HG02981 (cell line): ENCODE measurements around the gene DHX29.

ENCODE experiments used
- ATAC-seq: cut with Tn5 transposase; IDR thresholded peaks from one replicate; pipeline ENCODE4 v1.9.1; 2021; ENCODE audit warnings: mild to moderate bottlenecking, moderate library complexity; ENCODE audit not compliant: unreplicated experiment

The DHX29 gene, protein sequence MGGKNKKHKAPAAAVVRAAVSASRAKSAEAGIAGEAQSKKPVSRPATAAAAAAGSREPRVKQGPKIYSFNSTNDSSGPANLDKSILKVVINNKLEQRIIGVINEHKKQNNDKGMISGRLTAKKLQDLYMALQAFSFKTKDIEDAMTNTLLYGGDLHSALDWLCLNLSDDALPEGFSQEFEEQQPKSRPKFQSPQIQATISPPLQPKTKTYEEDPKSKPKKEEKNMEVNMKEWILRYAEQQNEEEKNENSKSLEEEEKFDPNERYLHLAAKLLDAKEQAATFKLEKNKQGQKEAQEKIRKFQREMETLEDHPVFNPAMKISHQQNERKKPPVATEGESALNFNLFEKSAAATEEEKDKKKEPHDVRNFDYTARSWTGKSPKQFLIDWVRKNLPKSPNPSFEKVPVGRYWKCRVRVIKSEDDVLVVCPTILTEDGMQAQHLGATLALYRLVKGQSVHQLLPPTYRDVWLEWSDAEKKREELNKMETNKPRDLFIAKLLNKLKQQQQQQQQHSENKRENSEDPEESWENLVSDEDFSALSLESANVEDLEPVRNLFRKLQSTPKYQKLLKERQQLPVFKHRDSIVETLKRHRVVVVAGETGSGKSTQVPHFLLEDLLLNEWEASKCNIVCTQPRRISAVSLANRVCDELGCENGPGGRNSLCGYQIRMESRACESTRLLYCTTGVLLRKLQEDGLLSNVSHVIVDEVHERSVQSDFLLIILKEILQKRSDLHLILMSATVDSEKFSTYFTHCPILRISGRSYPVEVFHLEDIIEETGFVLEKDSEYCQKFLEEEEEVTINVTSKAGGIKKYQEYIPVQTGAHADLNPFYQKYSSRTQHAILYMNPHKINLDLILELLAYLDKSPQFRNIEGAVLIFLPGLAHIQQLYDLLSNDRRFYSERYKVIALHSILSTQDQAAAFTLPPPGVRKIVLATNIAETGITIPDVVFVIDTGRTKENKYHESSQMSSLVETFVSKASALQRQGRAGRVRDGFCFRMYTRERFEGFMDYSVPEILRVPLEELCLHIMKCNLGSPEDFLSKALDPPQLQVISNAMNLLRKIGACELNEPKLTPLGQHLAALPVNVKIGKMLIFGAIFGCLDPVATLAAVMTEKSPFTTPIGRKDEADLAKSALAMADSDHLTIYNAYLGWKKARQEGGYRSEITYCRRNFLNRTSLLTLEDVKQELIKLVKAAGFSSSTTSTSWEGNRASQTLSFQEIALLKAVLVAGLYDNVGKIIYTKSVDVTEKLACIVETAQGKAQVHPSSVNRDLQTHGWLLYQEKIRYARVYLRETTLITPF (N-terminal part only)

DNA sequence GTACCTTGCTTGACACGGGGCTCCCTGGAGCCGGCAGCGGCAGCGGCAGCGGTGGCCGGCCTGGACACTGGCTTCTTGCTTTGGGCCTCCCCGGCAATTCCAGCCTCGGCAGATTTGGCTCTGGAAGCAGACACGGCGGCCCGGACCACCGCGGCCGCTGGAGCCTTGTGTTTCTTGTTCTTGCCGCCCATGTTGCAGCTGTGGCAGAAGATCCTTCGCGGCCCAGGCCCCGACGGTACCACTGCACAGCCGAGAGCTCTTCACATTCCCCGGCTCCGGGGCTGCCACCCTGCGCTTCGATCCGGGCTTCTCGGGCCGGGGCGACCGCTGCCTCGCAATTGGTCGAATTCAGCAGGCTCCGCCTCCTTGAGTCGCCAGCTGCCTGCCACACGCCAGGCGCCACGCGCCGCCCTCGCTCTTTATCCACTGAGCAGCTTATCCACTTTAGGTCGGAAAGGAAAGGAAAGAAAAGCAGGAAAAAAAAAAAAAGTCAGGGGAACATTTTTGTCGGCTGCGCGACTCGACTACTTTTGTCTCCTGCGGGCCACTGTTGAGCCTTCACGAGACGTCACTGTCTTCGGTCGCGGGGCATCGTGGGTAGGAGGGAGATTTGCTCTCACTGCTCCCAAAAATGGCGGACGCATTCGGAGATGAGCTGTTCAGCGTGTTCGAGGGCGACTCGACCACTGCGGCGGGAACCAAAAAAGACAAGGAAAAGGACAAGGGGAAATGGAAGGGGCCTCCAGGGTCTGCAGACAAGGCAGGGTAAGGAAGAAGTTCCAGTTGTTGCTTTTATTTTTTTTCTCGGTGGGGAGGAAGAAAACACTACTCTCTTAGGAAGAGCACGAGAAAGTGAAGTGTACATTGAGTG lies at the start of gene DHX29, which contains the start of gene MTREX:
Gene DHX29, minus strand, starts transcription at position 312 of the 871 bp plus-strand sequence. Its CDS starts 121 bp downstream, at position 191.
Gene MTREX, plus strand, starts transcription at position 607 of the 871 bp plus-strand sequence. Its CDS starts 25 bp downstream, at position 632.
- ATAC-seq = peak; percentile 86

DNA sequence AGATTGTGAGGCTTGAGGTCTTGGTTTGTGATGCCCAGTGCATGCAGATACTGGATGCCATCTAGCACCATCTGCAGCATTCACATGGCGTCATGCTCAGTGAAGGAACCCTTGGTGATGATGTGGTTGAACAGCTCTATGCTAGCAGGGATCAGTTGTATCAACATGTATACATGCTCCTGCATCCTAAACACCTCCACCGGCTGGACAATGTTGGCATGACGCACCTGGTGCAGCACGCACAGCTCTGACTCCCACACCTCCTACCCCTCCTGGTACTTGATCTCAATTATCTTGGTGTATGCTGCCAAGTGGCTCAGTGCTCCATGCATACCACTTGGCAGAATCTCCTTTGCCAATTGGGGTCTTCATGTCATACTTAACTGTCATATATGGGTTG lies 49.4 kb upstream of the DHX29 start:
- no peak for ATAC-seq

DNA sequence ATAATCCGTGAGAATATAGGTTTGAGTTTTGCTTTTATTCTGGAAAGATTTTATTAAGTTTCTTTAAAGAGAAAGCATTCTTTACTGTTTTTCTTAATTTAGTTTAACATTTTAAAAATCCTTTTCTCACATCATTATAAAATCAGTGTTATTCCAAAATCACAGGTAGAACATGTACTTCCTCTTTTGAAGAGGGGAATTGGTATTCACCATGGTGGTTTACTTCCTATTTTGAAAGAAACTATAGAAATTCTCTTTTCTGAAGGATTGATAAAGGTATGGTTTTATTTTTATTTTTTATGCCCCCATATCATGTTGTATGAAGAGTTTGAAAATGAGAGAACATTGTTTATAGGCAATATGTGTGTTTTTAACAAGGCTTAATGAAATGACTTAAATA lies 43.3 kb upstream of the DHX29 start:
- ATAC-seq = no peak

DNA sequence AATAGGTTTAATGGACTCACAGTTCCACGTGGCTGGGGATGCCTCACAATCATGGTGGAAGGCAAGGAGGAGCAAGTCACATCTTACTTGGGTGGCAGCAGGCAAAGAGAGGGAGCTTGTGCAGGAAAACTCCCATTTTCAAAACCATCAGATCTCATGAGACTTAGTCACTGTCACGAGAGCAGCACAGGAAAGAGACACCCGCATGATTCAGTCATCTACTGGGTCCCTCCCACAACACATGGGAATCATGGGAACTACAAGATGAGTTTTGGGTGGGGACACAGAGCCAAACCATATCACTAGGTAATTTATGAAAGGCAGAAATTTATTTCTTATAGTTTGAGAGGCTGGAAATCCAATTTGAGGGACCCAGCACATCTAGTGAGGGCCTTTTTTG lies 40.3 kb upstream of the DHX29 start:
- no peak for ATAC-seq

DNA sequence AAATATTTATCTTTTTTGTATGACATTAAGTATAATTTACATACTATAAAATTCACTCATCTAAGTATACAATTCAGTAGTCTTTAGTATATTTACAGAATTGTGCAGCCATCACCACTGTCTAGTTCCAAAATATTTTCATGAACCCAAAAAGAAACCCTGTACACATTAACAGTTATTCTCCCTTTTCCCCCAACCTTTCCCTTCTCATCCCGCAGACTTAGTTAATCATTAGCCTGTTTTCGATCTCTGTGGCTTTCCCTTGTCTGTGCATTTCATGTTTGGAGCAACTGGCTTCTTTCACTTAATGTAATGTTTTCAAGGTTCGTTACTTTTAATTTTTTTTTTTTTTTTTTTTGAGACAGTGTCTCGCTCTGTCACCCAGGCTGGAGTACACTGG lies 37.8 kb upstream of the DHX29 start:
- ATAC-seq = no peak

DNA sequence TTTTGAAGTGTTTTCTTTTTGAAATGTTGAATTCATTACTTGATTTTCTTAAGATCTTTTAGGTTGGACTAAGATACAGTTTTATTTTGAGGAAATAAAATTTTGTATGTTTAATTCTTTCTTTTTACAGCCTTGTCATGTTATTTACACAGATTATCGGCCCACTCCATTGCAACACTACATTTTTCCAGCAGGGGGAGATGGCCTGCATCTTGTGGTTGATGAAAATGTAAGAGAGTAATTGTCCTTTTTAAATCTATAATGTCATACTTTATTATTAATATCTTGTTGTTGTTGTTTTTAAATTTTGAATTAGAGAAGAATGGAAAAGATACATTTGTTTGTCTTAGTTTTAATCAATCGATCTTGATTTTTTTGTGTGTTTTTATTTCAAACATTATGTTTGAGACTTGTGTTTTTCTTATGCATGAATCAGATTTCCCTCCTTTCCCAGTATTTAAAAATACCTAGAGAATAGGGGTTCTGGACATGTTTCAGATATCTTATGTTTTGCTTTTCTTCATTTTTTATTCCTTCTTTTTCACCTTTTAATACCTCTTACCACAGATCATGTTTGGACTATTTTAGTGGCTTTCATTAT lies 37.0 kb upstream of the DHX29 start:
- no peak for ATAC-seq

DNA sequence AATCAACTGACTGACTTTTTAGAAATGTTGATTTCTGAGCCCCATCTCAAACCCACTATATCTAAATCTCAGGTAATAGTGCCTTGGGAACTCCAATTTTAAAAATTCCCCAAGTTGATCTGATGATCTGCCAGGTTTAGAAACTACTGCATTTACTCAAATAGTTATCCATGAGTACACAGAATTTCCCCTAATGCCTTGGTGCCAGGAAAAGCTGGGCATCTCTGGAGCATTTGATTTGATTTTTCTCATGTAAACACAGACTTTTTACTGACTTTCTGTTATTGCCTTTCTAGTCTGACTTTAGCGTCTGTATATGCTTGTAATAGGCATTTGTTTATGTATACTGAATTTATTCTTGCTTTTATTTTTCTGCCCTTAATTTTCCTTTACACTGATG lies 36.1 kb upstream of the DHX29 start:
- no peak for ATAC-seq

DNA sequence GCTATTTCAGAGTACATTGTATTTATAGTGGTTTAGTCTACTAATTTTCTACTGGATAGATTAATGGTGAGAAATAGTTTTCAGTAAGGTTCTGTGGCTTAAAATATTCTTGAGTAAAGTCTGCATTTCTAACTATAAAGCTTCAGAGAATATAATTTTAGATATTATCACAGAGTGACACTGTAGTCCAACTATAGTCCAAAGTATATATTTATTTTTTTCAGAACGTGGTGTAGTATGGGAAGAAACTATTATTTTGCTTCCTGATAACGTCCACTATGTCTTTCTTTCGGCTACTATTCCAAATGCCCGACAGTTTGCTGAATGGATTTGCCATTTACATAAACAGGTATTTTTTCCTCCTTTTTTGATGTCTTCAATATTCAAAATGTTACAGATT lies 35.6 kb upstream of the DHX29 start:
- ATAC-seq = no peak

DNA sequence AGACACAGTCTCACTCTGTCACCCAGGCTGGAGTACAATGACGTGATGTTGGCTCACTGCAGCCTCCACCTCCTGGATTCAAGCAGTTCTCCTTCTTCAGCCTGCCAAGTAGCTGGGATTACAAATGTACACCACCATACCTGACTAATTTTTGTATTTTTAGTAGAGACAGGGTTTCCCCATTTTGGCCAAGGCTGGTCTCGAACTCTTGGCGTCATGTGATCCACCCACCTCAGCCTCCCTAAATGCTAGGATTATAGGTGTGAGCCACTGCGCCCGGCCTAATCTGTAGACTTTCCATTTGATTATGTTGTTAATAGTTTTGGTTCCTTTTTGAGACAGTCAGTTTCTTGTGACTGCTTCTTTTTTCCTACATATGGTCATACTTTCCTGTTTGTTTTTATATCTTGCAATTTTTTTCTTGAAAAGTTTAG lies 31.3 kb upstream of the DHX29 start:
- ATAC-seq = no peak

DNA sequence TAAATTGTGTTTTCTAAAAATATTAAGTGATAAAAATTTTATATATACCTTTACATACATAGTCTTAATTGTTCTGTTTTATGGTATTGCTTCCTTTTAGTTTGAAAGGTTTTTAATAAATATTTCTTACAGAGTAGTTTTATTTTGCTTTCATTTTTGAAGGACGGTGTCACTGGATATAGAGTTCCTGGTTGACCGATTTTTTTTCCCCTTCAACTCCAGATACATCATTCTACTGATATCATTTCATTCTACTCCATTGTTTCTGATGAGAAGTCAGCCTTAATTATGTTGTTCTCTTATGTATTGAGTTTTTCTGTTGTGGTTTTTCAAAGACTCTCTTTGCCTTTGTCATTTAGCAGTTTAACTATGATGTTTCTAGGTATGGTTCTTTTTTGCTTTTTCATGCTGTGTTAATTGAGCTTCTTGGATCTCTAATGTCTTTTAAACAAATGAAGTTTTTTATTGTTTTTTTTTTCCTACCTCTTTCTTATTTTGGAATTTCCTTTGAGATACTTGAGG lies 30.7 kb upstream of the DHX29 start:
- ATAC-seq = no peak

DNA sequence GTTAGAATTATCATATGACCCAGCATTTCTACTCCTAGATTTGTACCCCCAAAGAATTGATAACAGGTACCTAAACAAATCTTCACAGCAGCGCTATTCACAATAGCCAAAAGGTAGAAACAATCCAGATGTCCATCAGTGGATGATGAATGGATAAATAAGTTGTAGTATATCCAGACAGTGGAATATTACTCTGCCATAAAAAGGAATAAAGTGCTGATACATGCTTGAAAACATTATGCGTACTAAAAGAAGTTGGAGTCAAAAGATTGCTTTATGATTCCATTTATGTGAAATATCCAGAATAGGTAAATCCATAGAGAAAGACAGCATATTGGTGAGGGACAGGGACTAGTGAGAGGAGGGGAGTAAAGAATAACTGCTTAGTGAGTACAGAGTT lies 26.3 kb upstream of the DHX29 start:
- ATAC-seq = no peak

DNA sequence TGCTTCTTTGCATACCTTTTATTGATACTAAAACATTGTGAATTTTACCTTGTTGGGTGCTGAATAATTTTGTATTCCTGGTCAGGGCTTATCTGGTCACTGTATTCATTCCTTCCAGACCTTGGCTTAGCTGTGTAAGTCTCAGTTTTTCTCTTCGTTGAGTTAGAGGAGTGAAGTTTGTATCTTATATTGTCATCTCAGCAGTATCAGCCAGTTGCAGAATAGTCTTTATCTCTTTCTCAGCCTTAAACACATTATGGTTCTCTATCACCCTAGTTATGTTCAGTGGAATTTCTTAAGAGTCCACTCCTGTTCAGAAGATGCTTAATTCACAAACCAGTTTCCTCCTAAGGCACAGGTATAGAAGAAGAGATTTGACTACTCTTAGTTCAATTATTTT lies 25.5 kb upstream of the DHX29 start:
- ATAC-seq = no peak

DNA sequence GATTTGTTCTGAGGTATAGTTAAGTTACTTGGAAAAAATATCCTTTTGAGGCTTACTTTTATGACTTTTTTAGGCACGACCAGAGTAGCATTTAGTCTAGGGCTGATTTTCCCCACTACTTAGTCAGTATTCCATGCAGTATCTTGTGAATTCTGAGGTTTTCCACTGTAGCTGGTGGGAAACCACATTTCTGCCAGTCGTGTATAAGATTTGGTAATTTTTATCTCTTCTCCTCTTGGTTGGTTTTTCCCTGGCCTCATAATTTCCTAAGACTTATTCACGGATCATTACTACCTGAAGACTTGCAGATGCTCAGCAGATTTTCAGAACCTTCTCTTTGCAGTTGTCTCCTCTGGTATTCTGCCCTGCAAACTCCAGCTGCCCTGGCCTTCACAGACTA lies 23.8 kb upstream of the DHX29 start:
- ATAC-seq = no peak

DNA sequence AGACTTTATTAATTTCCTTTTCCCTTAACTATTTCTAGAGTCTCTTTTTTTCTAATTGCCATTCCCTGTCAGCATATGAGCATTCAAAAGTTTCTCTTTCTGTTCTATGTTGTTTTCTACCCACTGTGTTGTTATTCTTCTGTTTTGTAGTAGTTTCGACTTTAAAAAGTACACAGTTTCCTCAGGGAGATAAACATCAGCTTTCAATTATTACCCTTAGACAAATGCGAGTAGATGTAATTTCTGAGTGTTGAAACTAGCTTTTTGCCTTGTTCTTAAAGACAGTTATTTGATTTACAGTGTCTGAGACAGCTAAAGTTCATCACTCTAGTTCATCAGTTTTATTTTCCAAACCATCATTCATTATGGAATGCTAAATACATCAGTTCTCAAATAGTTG lies 19.8 kb upstream of the DHX29 start:
- no peak for ATAC-seq

DNA sequence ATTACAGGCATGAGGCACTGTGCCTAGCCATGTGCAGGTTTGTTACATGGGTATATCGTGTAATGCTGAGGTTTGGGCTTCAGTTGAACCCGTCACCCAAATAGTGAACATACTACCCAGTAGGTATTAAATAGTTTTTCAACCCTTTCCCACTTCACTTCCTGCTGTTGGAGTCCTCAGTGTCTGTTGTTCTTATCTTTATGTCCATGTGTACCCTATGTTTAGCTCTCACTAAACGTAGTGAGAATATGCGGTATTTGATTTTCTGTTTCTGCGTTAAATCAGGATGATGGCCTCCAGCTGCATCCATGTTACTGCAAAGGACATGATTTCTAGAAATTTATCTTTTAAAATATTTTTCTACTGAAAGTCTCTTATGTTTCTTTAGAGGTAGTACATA lies 18.1 kb upstream of the DHX29 start:
- no peak for ATAC-seq

DNA sequence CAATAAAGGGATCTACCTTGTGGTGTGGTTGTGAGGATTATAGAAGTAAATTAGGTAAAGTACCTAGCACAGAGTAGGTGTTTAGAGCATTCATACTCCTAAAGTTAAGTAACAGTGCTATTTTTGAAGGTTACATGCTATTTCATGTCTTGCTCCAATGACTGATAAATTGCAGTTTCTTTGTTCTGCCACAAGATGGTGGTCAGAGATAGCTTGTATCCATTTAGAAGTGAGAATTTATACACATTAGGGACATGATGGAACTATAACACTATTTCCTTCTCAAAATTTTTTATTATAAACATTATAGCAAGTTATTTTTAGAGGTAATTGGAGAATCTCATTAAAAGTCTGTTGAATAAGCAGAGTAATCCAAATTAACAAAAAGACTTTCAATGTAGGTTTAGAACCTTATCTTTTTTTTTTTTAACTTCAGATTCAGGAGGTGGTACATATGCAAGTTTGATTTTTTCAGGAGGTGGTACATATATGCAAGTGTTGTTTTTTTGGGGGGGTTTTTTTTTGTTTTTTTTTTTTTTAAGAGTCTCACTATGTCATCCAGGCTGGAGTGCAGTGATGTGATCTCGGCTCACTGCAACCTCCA lies 17.4 kb upstream of the DHX29 start:
- peak; percentile 69 for ATAC-seq

DNA sequence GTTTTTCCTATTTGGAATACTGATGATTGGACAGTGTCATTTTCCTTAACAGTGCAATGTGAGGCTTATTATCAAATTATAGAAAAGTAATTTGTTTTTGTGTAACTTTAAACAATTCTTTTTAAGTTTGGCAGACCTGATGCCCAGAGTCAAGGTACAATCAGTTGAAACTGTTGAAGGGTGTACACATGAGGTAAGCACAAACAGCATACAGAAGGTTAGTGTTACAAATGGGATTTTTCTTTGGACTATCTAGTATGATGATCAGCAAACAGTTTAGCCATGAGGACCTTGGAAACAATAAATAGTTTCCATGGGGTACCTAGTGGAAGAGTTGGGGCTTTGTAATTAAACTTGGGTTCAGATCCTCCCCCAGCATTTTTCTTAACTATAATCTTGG lies 16.5 kb upstream of the DHX29 start:
- ATAC-seq = no peak

DNA sequence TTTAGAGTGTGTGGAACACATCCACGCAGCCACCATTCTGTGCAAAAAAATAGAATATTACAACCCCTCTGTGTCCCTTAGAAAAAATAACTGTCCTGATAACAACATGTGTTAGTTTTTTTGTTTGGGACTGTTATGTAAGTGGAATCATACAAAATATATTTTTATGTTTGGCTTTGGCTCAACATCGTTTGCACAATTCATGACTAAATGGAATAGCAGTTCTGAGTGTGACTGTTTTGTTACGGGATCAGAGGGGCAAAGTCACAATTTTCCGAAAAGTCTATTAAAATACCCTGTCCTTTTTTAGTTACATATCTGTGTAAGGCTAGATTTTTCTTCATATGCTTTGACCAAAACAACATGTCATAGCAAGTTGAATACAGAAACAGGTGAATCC lies 13.1 kb upstream of the DHX29 start:
- no peak for ATAC-seq

DNA sequence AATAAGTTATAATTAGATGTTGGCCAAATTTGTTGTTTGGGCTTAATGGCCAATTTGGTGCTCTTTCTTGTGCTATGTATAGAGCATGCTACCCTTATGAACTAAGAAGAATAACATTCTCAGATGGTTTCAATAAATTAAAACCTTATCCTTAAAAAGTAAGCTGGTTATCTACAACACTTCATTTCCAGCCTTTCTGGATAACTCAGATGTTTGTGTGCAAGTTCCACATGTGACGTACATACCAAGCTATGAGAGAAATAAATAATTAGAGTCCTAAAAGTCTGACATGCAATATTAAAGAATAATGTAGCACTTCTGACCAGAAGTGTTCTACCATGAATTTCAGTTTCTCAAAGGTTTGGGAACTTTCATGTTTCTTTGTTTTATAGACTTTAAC lies 12.0 kb upstream of the DHX29 start:
- ATAC-seq = no peak
